HG02798 (cell line): ENCODE measurements around the gene FAR2.
"Not testable (repeated sequence)": the region's sequence is repeated elsewhere in the genome, so short reads cannot be mapped to it uniquely, and the experiment has no call there.

Source experiments
- ATAC-seq: cut with Tn5 transposase; IDR thresholded peaks from one replicate; pipeline ENCODE4 v1.9.1; 2021; ENCODE audit warnings: mild to moderate bottlenecking; ENCODE audit not compliant: unreplicated experiment, poor library complexity

FAR2 gene

GRCh38 chr12:29270446-29270845 lies 121.4 kb downstream of the FAR2 start:
- ATAC-seq = no peak

- ATAC-seq = no peak
Measured at GRCh38 chr12:29273178-29273843, 124.2 kb downstream of the FAR2 start.

GRCh38 chr12:29275834-29276233 lies 126.8 kb downstream of the FAR2 start:
- ATAC-seq = no peak

GRCh38 chr12:29277231-29277630 lies 128.2 kb downstream of the FAR2 start:
- ATAC-seq = no peak

GRCh38 chr12:29278673-29279420 lies 129.8 kb downstream of the FAR2 start:
- ATAC-seq = no peak

GRCh38 chr12:29281371-29282005 lies 132.4 kb downstream of the FAR2 start:
- ATAC-seq = no peak

- ATAC-seq = no peak
Measured at GRCh38 chr12:29282031-29282816, 133.1 kb downstream of the FAR2 start.

- no peak for ATAC-seq
Measured at GRCh38 chr12:29283969-29284700, 135.1 kb downstream of the FAR2 start.

- no peak for ATAC-seq
Measured at GRCh38 chr12:29286081-29286790, 137.2 kb downstream of the FAR2 start.

GRCh38 chr12:29287622-29288021 lies 138.5 kb downstream of the FAR2 start:
- no peak for ATAC-seq

- ATAC-seq = no peak
Measured at GRCh38 chr12:29288031-29288430, 139.0 kb downstream of the FAR2 start.

- ATAC-seq = not testable (repeated sequence)
Measured at GRCh38 chr12:29290475-29290874, 141.4 kb downstream of the FAR2 start.

GRCh38 chr12:29291226-29291625 lies 142.1 kb downstream of the FAR2 start:
- ATAC-seq = no peak

- ATAC-seq = no peak
Measured at GRCh38 chr12:29299633-29300032, 150.6 kb downstream of the FAR2 start.

GRCh38 chr12:29301114-29301513 lies 152.0 kb downstream of the FAR2 start:
- no peak for ATAC-seq

GRCh38 chr12:29304388-29304787 lies 155.3 kb downstream of the FAR2 start:
- no peak for ATAC-seq

- no peak for ATAC-seq
Measured at GRCh38 chr12:29306266-29306665, 157.2 kb downstream of the FAR2 start.

GRCh38 chr12:29306682-29307081 lies 157.6 kb downstream of the FAR2 start:
- no peak for ATAC-seq

- no peak for ATAC-seq
Measured at GRCh38 chr12:29309320-29309902, 160.3 kb downstream of the FAR2 start.
